IPS-18a (cell line): Measurements from ENCODE around the gene N4BP2L2.

Experiments used
- H3K27ac ChIP-seq: one replicate; pipeline ENCODE4 v1.5.1; 2013; ENCODE audit warnings: low read length
- H3K27me3 ChIP-seq: one replicate; pipeline ENCODE4 v1.6.1; 2013; ENCODE audit warnings: mild to moderate bottlenecking, low read length; ENCODE audit not compliant: control insufficient read depth, insufficient read depth
- H3K36me3 ChIP-seq: one replicate; pipeline ENCODE4 v1.6.1; 2013; ENCODE audit warnings: low read depth, low read length; ENCODE audit not compliant: control insufficient read depth
- H3K4me1 ChIP-seq: one replicate; pipeline ENCODE4 v1.6.1; 2013; ENCODE audit warnings: low read depth, low read length; ENCODE audit not compliant: control insufficient read depth
- H3K4me3 ChIP-seq: one replicate; pipeline ENCODE4 v1.5.1; 2013; ENCODE audit warnings: low read length
- H3K9ac ChIP-seq: one replicate; pipeline ENCODE4 v1.6.1; 2013; ENCODE audit warnings: mild to moderate bottlenecking, low read length, moderate library complexity
- H3K9me3 ChIP-seq: one replicate; pipeline ENCODE4 v1.6.1; 2013; ENCODE audit warnings: low read depth, low read length; ENCODE audit not compliant: control insufficient read depth

Gene N4BP2L2

DNA sequence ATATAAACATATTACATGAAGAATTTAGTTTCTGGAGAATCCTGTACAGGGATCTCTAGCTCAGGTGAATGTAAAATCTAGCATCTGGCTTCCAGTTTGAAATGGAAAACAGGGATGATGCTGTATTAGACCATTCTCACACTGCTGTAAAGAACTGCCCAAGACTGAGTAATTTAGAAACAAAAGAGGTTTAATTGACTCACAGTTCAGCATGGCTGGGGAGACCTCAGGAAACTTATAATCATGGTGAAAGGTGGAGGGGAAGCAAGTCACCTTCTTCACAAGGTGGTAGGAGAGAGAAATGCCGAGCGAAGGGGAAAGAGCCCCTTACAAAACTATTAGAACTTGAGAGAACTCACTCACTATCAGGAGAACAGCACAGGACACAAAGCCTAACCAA, 17.0 kb upstream of the N4BP2L2 start:
- Histone ChIP-seq H3K9me3 (no peaks in the 10 kb centered on the region), H3K9ac (no peak overlapping the region), H3K36me3 (no peaks in the 10 kb centered on the region), H3K27me3 (no peaks in the 10 kb centered on the region), H3K4me3 (no peak overlapping the region), H3K27ac (no peak overlapping the region), H3K4me1 (no peaks in the 10 kb centered on the region)

DNA sequence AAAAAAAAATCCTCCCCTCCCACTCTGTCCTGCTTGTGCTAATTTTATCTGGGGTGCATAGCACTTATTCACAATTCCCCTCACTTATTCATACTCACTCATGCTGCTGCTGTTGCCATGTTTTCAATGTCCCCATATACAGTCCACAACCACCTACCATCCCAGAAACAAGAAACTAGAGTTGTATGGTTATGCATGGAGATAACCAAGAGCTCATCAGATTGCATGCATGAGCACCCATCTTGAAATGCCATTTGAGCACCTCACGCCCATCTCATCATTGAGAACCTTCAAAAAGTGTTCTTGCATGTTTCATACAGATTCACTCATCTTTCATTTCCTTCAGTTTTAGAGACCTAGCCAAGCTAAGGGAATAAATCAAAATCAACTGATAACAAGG, 15.1 kb upstream of the N4BP2L2 start:
- H3K27me3 ChIP-seq: no peaks in the 10 kb centered on the region
- no peak overlapping the region for H3K9ac ChIP-seq
- no peak overlapping the region for H3K4me3 ChIP-seq
- H3K4me1 ChIP-seq: no peaks in the 10 kb centered on the region
- no peak overlapping the region for H3K27ac ChIP-seq
- no peaks in the 10 kb centered on the region for H3K36me3 ChIP-seq
- no peaks in the 10 kb centered on the region for H3K9me3 ChIP-seq

DNA sequence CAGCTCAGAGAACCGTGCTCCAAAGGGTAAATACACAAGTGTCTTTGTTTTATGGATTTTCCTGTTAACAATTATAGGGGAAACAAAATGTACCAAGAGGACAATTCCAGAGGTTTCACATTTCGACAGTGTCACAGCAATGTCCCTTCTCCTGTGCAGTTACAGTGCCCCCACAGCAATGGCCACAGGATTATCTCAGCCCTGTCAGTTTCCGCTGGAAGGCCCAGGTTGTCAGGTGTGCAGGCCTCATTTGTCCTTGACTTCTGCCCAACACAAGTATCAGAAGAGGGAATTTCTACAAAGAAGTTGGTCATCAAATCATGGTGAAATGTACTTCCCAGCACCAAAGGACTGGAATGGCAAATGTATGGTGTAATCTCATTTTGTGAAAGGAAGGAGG, 11.2 kb upstream of the N4BP2L2 start:
- Histone ChIP-seq H3K9ac (no peak overlapping the region), H3K4me1 (no peaks in the 10 kb centered on the region), H3K36me3 (no peaks in the 10 kb centered on the region), H3K27ac (no peak overlapping the region), H3K27me3 (no peaks in the 10 kb centered on the region), H3K4me3 (no peak overlapping the region), H3K9me3 (no peaks in the 10 kb centered on the region)

DNA sequence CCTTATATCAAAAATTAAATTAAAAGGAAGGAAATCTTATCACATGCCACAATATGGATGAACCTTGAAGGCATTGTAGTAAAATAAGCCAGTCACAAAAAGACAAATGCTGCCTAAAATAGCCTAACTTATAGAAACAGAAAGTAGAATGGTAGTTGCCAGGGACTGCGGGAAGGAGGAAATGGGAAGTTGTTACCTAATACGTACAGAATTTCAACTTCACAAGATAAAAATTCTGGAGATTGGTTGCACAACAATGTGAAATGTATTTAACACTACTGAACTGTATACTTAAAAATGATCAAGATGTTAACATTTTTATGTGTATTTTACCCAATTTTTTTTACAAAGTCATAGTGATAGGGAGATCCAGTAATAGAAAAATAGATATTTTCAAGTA, 10.2 kb upstream of the N4BP2L2 start:
- no peaks in the 10 kb centered on the region for H3K4me1 ChIP-seq
- no peak overlapping the region for H3K27ac ChIP-seq
- no peak overlapping the region for H3K4me3 ChIP-seq
- H3K36me3 ChIP-seq: no peaks in the 10 kb centered on the region
- H3K27me3 ChIP-seq: no peaks in the 10 kb centered on the region
- no peaks in the 10 kb centered on the region for H3K9me3 ChIP-seq
- no peak overlapping the region for H3K9ac ChIP-seq

DNA sequence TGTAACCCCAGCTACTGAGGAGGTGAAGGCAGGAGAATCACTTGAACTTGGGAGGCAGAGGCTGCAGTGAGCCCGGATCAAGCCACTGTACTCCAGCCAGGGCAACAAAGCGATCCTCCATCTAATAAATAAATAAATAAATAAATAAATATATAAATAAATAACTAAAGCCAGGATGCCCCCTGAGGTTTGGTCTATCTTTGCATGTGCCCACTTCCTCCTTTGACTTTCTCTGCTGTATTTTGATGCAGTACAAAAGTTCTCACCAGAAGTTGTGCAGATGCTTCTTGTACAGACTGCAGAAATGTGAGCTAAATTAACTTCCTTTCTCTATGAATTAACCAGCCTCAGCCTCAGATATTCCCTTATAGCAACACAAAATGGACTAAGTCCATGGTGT, 6.5 kb upstream of the N4BP2L2 start:
- no peaks in the 10 kb centered on the region for H3K9me3 ChIP-seq
- H3K27me3 ChIP-seq: no peaks in the 10 kb centered on the region
- no peaks in the 10 kb centered on the region for H3K4me1 ChIP-seq
- H3K4me3 ChIP-seq: no peak overlapping the region
- no peak overlapping the region for H3K27ac ChIP-seq
- no peaks in the 10 kb centered on the region for H3K36me3 ChIP-seq
- no peak overlapping the region for H3K9ac ChIP-seq

DNA sequence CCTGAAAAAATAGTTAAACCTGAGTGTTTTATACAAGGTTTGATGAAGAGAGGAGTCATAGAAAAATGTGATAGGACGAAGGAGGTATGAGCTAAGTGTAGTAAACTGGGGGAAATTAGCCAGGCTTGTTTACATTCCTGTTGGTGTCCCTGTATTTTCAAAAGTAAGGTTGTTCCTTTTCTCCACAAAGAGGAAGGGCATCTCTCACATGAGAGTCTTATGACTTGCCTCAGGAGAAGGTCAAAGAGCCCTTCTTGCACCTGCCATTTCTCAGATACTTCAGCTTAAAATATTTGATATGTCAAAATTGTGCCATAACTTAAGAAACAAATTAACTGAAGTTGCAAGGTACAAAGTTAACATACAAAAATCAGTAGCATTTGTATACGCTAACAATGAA, 3.6 kb upstream of the N4BP2L2 start:
- no peak overlapping the region for H3K4me3 ChIP-seq
- H3K9me3 ChIP-seq: no peaks in the 10 kb centered on the region
- H3K9ac ChIP-seq: no peak overlapping the region
- peaks cover 4% of the 10 kb centered on the region for H3K4me1 ChIP-seq
- H3K27me3 ChIP-seq: no peaks in the 10 kb centered on the region
- H3K27ac ChIP-seq: no peak overlapping the region
- H3K36me3 ChIP-seq: no peaks in the 10 kb centered on the region

DNA sequence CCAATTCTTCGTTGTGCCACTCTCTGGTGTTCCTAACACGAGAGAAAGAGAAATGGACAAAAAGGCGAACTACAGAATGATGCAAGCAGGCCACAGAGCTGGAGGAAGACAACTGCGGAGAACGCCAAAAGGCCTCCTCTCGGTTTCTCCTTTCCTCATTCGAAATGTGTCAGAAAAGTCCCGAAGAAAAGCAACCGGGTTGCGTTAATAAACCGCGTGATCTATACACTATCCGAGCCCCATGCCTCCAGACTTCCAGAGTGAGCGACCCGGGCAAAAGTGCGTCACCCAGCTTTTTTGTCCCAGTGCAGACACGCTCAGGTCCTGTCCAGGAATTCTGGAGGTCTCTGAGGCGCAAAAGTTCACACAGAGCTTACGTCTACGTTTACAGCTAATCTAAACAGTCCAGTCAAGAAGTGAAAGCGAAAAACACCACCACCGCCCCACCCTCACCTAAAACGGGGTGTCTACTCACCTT, 413 bp downstream of the N4BP2L2 start:
- Histone ChIP-seq H3K27ac (peak overlapping the region; percentile 60), H3K9me3 (no peaks in the 10 kb centered on the region), H3K36me3 (peaks cover 19% of the 10 kb centered on the region), H3K4me3 (peak overlapping the region; percentile 86), H3K9ac (peak overlapping the region; percentile 83), H3K27me3 (no peaks in the 10 kb centered on the region), H3K4me1 (peaks cover 4% of the 10 kb centered on the region)

DNA sequence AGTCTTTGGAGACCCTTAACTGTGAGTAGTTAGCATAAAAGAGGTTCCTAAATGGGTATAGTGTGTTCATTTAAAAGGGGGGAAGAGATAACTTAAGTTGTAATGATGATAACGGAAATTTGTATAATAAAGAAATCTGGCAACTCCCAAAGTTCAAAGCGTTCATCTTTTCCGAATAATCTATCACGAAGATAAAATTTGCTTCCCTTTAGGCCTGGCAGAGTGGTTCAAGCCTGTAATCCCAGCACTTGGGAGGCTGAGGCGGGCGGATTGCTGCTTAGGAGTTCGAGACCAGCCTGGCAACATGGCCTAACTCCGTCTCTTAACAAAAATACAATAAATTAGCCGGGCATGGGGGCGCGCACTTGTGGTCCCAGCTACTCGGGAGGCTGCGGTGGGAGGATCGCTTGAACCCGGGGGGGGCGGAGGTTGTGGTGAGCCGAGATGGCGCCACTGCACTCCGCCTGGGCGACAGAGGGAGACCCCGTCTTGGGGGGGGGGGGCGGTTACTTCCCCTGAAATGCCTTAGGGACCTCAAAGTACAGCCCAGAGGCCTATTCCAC, 934 bp downstream of the N4BP2L2 start:
- peak overlapping the region; percentile 83 for H3K9ac ChIP-seq
- peaks cover 4% of the 10 kb centered on the region for H3K4me1 ChIP-seq
- H3K27ac ChIP-seq: no peak overlapping the region
- peaks cover 19% of the 10 kb centered on the region for H3K36me3 ChIP-seq
- H3K27me3 ChIP-seq: no peaks in the 10 kb centered on the region
- no peaks in the 10 kb centered on the region for H3K9me3 ChIP-seq
- peak overlapping the region; percentile 86 for H3K4me3 ChIP-seq

DNA sequence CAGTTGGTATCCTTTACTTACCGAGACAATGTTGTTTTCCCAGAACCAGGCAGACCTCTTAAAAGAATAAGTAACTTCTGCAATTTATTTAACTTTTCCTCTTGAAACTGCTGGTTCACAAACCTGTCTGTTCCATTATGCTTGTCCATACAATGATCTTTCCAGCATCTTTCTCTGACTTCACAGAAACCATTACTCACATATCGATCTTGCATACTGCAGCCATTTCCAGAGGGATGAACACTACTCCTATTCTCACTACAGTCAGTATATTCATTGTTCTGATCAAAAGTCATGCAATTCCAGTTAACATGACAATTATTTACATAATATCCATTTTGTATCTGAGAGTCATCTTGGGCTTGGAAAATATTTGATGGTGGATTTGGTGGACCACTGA, 2.8 kb downstream of the N4BP2L2 start:
- Histone ChIP-seq H3K36me3 (peaks cover 19% of the 10 kb centered on the region), H3K9ac (no peak overlapping the region), H3K27ac (no peak overlapping the region), H3K4me1 (peaks cover 4% of the 10 kb centered on the region), H3K9me3 (no peaks in the 10 kb centered on the region), H3K4me3 (no peak overlapping the region), H3K27me3 (no peaks in the 10 kb centered on the region)

DNA sequence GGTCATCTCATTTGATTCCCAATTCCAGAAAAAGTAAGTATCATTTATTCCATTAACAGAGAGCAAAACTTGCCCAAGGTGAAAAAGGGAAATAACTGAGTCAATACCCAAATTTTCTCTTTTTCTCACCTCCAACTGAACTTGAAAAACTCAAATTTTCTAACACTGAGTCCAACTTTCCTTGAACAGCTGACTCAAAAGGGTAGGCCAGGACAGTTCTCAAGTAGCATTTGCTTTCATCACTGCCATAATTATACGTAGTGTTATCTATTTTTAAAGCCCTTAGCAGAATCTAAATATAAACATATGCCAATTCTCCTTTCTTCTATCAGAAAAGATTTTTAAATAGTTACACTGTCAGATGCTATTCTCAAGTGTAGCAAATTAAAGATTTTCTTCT, 3.5 kb downstream of the N4BP2L2 start:
- Histone ChIP-seq H3K9ac (no peak overlapping the region), H3K4me3 (no peak overlapping the region), H3K27me3 (no peaks in the 10 kb centered on the region), H3K9me3 (no peaks in the 10 kb centered on the region), H3K36me3 (peaks cover 19% of the 10 kb centered on the region), H3K4me1 (peaks cover 4% of the 10 kb centered on the region), H3K27ac (no peak overlapping the region)

DNA sequence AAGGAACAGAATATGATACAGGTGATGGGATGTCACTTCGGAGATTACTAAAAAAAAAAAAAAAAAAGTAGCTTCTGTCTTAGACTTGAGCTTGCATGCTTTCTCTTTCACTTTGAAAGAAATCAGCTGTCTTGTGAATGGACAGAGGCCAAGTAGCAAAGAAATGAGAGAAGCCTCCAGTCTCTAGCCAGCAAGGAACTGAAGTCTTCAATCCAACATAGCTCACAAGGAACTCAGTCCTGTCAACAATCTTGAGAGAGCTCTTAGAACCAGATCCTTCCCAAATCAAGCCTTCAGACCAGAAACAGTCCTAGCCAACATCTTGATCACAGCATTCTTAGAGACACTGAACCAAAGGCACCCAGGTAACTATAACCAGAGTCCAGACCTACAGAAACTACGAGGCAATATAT, 7.7 kb downstream of the N4BP2L2 start:
- H3K9me3 ChIP-seq: no peaks in the 10 kb centered on the region
- no peaks in the 10 kb centered on the region for H3K4me1 ChIP-seq
- no peak overlapping the region for H3K27ac ChIP-seq
- H3K9ac ChIP-seq: no peak overlapping the region
- no peak overlapping the region for H3K4me3 ChIP-seq
- no peaks in the 10 kb centered on the region for H3K27me3 ChIP-seq
- H3K36me3 ChIP-seq: peaks cover 12% of the 10 kb centered on the region

DNA sequence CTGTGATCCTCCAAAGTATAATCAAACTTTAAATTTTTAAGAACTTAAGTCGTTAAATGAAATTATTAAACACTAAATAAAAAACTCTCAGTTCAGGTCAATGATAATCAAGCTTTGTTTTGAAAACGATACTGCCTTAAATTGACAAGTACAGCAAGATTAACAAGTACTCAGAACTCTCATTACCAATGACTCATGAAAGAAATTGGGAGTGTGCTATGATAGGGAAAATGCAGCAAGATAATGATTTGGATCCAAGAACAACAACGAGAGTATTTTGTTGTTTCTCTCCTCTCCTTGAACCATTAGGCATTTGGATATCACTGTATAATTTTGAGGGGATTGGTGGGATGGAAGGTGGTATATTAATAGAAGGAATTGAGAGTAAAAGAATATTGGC, 10.2 kb downstream of the N4BP2L2 start:
- no peak overlapping the region for H3K27ac ChIP-seq
- H3K27me3 ChIP-seq: no peaks in the 10 kb centered on the region
- H3K4me1 ChIP-seq: no peaks in the 10 kb centered on the region
- peaks cover 3% of the 10 kb centered on the region for H3K36me3 ChIP-seq
- H3K9me3 ChIP-seq: no peaks in the 10 kb centered on the region
- H3K9ac ChIP-seq: no peak overlapping the region
- H3K4me3 ChIP-seq: no peak overlapping the region
